H9 (cell line): Measurements from ENCODE around the gene SMAD6. TPM values are rescaled to one million over a fixed set of nuclear protein-coding genes. Genes with fewer than 3 reads are reported as not detected.

Experiments used
- DNase-seq: peaks from one replicate; pipeline ENCODE4 v3.0.0-alpha.2; 2017
- H2AFZ ChIP-seq: one replicate; pipeline ENCODE4 v1.6.1; 2013; ENCODE audit warnings: mild to moderate bottlenecking, low read length, control low read depth, moderate library complexity
- H2AK5ac ChIP-seq: 2 replicates; pipeline ENCODE4 v1.6.1; 2013; ENCODE audit warnings: low read length, control low read depth, mixed read lengths; ENCODE audit not compliant: insufficient read length
- H2BK120ac ChIP-seq: one replicate; pipeline ENCODE4 v1.6.1; 2013; ENCODE audit warnings: low read depth, mild to moderate bottlenecking, low read length, control low read depth, inconsistent platforms; ENCODE audit not compliant: poor library complexity, severe bottlenecking
- H2BK12ac ChIP-seq: 2 replicates; pipeline ENCODE4 v1.6.1; 2013; ENCODE audit warnings: low read length, control low read depth, mixed read lengths, low read depth; ENCODE audit not compliant: insufficient read length
- H2BK15ac ChIP-seq: 2 replicates; pipeline ENCODE4 v1.6.1; 2013; ENCODE audit warnings: low read depth, low read length, control low read depth
- H2BK20ac ChIP-seq: one replicate; pipeline ENCODE4 v1.6.1; 2013; ENCODE audit warnings: low read depth, mild to moderate bottlenecking, low read length, control low read depth, inconsistent platforms; ENCODE audit not compliant: poor library complexity, severe bottlenecking
- H2BK5ac ChIP-seq: 2 replicates; pipeline ENCODE4 v1.6.1; 2013; ENCODE audit warnings: low read length, control low read depth, mixed read lengths; ENCODE audit not compliant: insufficient read length
- H3K14ac ChIP-seq: 2 replicates; pipeline ENCODE4 v1.6.1; 2013; ENCODE audit warnings: low read length, control low read depth; ENCODE audit not compliant: insufficient read depth
- H3K18ac ChIP-seq: 2 replicates; pipeline ENCODE4 v1.6.1; 2013; ENCODE audit warnings: low read depth, mild to moderate bottlenecking, mixed read lengths, low read length, control low read depth; ENCODE audit not compliant: insufficient read length
- H3K23ac ChIP-seq: 2 replicates; pipeline ENCODE4 v1.6.1; 2013; ENCODE audit warnings: low read length, control low read depth, mixed read lengths, low read depth; ENCODE audit not compliant: insufficient read length
- H3K23me2 ChIP-seq: 2 replicates; pipeline ENCODE4 v1.6.1; 2013; ENCODE audit warnings: low read depth, mild to moderate bottlenecking, mixed read lengths, low read length, control low read depth; ENCODE audit not compliant: insufficient read length, poor library complexity, severe bottlenecking
- H3K27ac ChIP-seq: 2 replicates; pipeline ENCODE4 v1.5.1; 2013; ENCODE audit warnings: low read length, control low read depth, mixed read lengths, low read depth; ENCODE audit not compliant: insufficient read length
- H3K27me3 ChIP-seq: 2 replicates; pipeline ENCODE4 v1.6.1; 2013; ENCODE audit warnings: low read length, control low read depth, inconsistent platforms; ENCODE audit not compliant: insufficient read depth
- H3K4ac ChIP-seq: 2 replicates; pipeline ENCODE4 v1.6.1; 2013; ENCODE audit warnings: low read depth, mild to moderate bottlenecking, control low read depth, inconsistent platforms, low read length, moderate library complexity
- H3K4me1 ChIP-seq: 2 replicates; pipeline ENCODE4 v1.6.1; 2013; ENCODE audit warnings: low read length, control low read depth, inconsistent platforms; ENCODE audit not compliant: insufficient read depth
- H3K4me2 ChIP-seq: 2 replicates; pipeline ENCODE4 v1.6.1; 2013; ENCODE audit warnings: low read length, control low read depth, mixed read lengths; ENCODE audit not compliant: insufficient read length, insufficient read depth
- H3K56ac ChIP-seq: 2 replicates; pipeline ENCODE4 v1.6.1; 2013; ENCODE audit warnings: low read depth, mild to moderate bottlenecking, mixed read lengths, low read length, control low read depth; ENCODE audit not compliant: insufficient read length
- H3K79me1 ChIP-seq: 2 replicates; pipeline ENCODE4 v1.6.1; 2013; ENCODE audit warnings: low read depth, mild to moderate bottlenecking, moderate library complexity, low read length, control low read depth, inconsistent platforms; ENCODE audit not compliant: insufficient read depth, poor library complexity, severe bottlenecking
- H3K79me2 ChIP-seq: 2 replicates; pipeline ENCODE4 v1.6.1; 2013; ENCODE audit warnings: low read length, control low read depth, inconsistent platforms; ENCODE audit not compliant: insufficient read depth
- H3K9ac ChIP-seq: 2 replicates; pipeline ENCODE4 v1.6.1; 2013; ENCODE audit warnings: low read length, control low read depth, mixed read lengths; ENCODE audit not compliant: insufficient read length; ENCODE audit errors: extremely low read depth
- H3K9me3 ChIP-seq: one replicate; pipeline ENCODE4 v1.6.1; 2013; ENCODE audit warnings: low read depth, low read length, inconsistent platforms; ENCODE audit not compliant: control insufficient read depth
- H3T11ph ChIP-seq: one replicate; pipeline ENCODE4 v1.6.1; 2013; ENCODE audit warnings: mild to moderate bottlenecking, low read length, control low read depth, inconsistent platforms
- H4K20me1 ChIP-seq: one replicate; pipeline ENCODE4 v1.6.1; 2013; ENCODE audit not compliant: control insufficient read depth, insufficient read length, insufficient read depth
- H4K5ac ChIP-seq: 2 replicates; pipeline ENCODE4 v1.6.1; 2013; ENCODE audit warnings: low read depth, mild to moderate bottlenecking, mixed read lengths, low read length, control low read depth; ENCODE audit not compliant: insufficient read length
- H4K8ac ChIP-seq: replicated peaks from 2 replicates; pipeline ENCODE4 v1.6.1; 2013; ENCODE audit warnings: low read length, control low read depth, mixed read lengths, low read depth; ENCODE audit not compliant: insufficient read length
- H4K91ac ChIP-seq: 2 replicates; pipeline ENCODE4 v1.6.1; 2013; ENCODE audit warnings: low read depth, mild to moderate bottlenecking, moderate library complexity, mixed read lengths, low read length, control low read depth; ENCODE audit not compliant: insufficient read length
- H3K27ac Mint-ChIP-seq, 3 experiments: 2 replicates in 2 of 3; 3 replicates in 1 of 3; pipeline ENCODE4 v1.8.0; 2020 to 2021; ENCODE audit warnings: mixed read lengths in 3 of 3, mild to moderate bottlenecking in 1 of 3, moderate library complexity in 1 of 3
- H3K27me3 Mint-ChIP-seq: 2 replicates; pipeline ENCODE4 v1.8.0; 2021; ENCODE audit warnings: low read depth, mild to moderate bottlenecking, moderate library complexity, mixed read lengths
- H3K36me3 Mint-ChIP-seq, 3 experiments: 2 replicates in 2 of 3; 3 replicates in 1 of 3; pipeline ENCODE4 v1.8.0; 2020 to 2021; ENCODE audit warnings: low read depth in 3 of 3, mixed read lengths in 3 of 3; ENCODE audit not compliant: insufficient read depth in 1 of 3
- H3K4me1 Mint-ChIP-seq, 2 experiments: 2 replicates each; pipeline ENCODE4 v1.8.0; 2020; ENCODE audit warnings: mixed read lengths in 2 of 2
- H3K4me3 Mint-ChIP-seq, 2 experiments: 2 replicates in 1 of 2; 3 replicates in 1 of 2; pipeline ENCODE4 v1.8.0; 2020 to 2021; ENCODE audit warnings: mild to moderate bottlenecking in 2 of 2, mixed read lengths in 2 of 2, moderate library complexity in 1 of 2
- H3K9me3 Mint-ChIP-seq, 2 experiments: 2 replicates in 1 of 2; 3 replicates in 1 of 2; pipeline ENCODE4 v1.8.0; 2020; ENCODE audit warnings: mild to moderate bottlenecking in 2 of 2, mixed read lengths in 2 of 2, moderate library complexity in 1 of 2
- WGBS: extraction: QIAGEN DNeasy Blood & Tissue Kit; methylation state at CpG from one replicate; pipeline ENCODE4 v1.1.7; 2013; ENCODE audit warnings: missing lambda C conversion rate, low lambda C conversion rate, mixed read lengths; ENCODE audit not compliant: insufficient read length; ENCODE audit errors: extremely low coverage; 5-methylcytosine and 5-hydroxymethylcytosine counted together
- total RNA-seq: library from RNA; stranded (reverse); gene quantifications from 2 replicates; pipeline ENCODE4 v1.2.1, GENCODE V29; 2021
- TF ChIP-seq, protein P1 (sequence below): fragments of 200-600 bp; sonication (generic); conservative IDR thresholded peaks from 3 replicates; pipeline ENCODE4 v1.8.0; 2021; ENCODE audit warnings: antibody characterized with exemption, mild to moderate bottlenecking

Gene SMAD6
- total RNA-seq, 1 experiment from 2014 or later, result 6.0 TPM

DNA sequence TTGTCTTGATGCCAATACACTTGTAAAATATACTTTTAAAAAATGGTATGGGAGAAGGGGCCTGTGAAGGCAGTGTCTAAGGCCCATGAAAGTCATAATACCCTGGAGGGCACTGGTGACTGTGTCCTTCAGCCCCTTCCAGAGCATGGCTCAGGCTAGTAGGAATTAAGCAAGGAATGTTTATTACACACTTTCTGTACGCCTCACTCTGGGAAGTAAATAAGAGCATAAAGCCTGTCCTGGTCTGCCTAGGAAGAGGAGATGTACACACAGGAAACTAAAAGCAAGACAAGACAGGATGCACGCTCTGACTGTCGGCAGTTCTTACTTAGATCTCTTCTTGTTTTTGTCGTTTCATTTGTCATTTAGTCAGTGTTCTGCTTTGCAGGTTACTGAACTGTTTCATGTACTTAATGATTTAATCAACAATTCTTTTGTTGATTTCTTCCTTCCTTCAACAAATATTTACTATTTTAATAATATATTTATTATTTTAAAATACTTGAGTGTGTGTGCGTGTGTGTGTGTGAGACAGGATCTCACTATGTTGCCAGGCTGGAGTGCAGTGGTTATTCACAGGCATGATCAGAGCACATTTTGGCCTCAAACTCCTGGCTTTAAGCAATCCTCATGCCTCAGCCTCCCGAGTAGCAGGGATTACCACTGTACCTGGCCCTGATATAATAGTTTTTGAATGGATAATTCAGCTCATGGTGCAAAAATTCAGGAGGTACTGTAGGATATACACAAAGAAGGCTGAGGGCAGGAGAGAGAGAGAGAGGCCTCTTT is 9.0 kb upstream of the SMAD6 start:
- Histone ChIP-seq H3K79me2 (no peaks in the 10 kb centered on the region), H4K5ac (no peak overlapping the region), H3T11ph (no peak overlapping the region), H2AFZ (no peak overlapping the region), H2BK15ac (no peak overlapping the region), H2BK5ac (no peak overlapping the region), H2AK5ac (no peak overlapping the region), H2BK120ac (no peak overlapping the region), H4K8ac (no peak overlapping the region), H2BK20ac (no peak overlapping the region), H3K23me2 (no peaks in the 10 kb centered on the region), H3K9me3 (no peaks in the 10 kb centered on the region), H3K18ac (no peak overlapping the region), H3K9ac (no peak overlapping the region), H3K4ac (no peak overlapping the region), H4K20me1 (no peaks in the 10 kb centered on the region), H3K14ac (no peak overlapping the region), H3K27me3 (no peaks in the 10 kb centered on the region), H3K23ac (no peak overlapping the region), H3K4me2 (no peak overlapping the region), H3K27ac (no peak overlapping the region), H4K91ac (no peak overlapping the region), H2BK12ac (no peak overlapping the region), H3K56ac (no peak overlapping the region), H3K79me1 (no peaks in the 10 kb centered on the region), H3K4me1 (no peaks in the 10 kb centered on the region)
- no peak overlapping the region for H3K4me3 Mint-ChIP-seq
- H3K4me1 Mint-ChIP-seq, result peaks cover 0 to under 1% of the 10 kb centered on the region in 2 experiments; a peak in 2 of 4 replicates
- no peak for DNase-seq
- TF ChIP-seq, protein P1, sequence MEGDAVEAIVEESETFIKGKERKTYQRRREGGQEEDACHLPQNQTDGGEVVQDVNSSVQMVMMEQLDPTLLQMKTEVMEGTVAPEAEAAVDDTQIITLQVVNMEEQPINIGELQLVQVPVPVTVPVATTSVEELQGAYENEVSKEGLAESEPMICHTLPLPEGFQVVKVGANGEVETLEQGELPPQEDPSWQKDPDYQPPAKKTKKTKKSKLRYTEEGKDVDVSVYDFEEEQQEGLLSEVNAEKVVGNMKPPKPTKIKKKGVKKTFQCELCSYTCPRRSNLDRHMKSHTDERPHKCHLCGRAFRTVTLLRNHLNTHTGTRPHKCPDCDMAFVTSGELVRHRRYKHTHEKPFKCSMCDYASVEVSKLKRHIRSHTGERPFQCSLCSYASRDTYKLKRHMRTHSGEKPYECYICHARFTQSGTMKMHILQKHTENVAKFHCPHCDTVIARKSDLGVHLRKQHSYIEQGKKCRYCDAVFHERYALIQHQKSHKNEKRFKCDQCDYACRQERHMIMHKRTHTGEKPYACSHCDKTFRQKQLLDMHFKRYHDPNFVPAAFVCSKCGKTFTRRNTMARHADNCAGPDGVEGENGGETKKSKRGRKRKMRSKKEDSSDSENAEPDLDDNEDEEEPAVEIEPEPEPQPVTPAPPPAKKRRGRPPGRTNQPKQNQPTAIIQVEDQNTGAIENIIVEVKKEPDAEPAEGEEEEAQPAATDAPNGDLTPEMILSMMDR, result no peak
- H3K36me3 Mint-ChIP-seq, result no peaks in the 10 kb centered on the region
- no peak overlapping the region for H3K27ac Mint-ChIP-seq
- peaks cover 0 to 2% of the 10 kb centered on the region in 2 experiments; a peak in 1 of 5 replicates for H3K9me3 Mint-ChIP-seq
- H3K27me3 Mint-ChIP-seq, result no peaks in the 10 kb centered on the region
- no CpG with 5 or more reads among the region's 6 CpGs for WGBS
